H9 (cell line): ENCODE results near the gene APRT. TPM values are rescaled to one million over a fixed set of nuclear protein-coding genes. Genes with fewer than 3 reads are reported as not detected.

Source experiments
- DNase-seq: peaks from one replicate; pipeline ENCODE4 v3.0.0-alpha.2; 2017
- H2AFZ ChIP-seq: one replicate; pipeline ENCODE4 v1.6.1; 2013; ENCODE audit warnings: mild to moderate bottlenecking, low read length, control low read depth, moderate library complexity
- H2AK5ac ChIP-seq: 2 replicates; pipeline ENCODE4 v1.6.1; 2013; ENCODE audit warnings: low read length, control low read depth, mixed read lengths; ENCODE audit not compliant: insufficient read length
- H2BK120ac ChIP-seq: one replicate; pipeline ENCODE4 v1.6.1; 2013; ENCODE audit warnings: low read depth, mild to moderate bottlenecking, low read length, control low read depth, inconsistent platforms; ENCODE audit not compliant: poor library complexity, severe bottlenecking
- H2BK12ac ChIP-seq: 2 replicates; pipeline ENCODE4 v1.6.1; 2013; ENCODE audit warnings: low read length, control low read depth, mixed read lengths, low read depth; ENCODE audit not compliant: insufficient read length
- H2BK15ac ChIP-seq: 2 replicates; pipeline ENCODE4 v1.6.1; 2013; ENCODE audit warnings: low read depth, low read length, control low read depth
- H2BK20ac ChIP-seq: one replicate; pipeline ENCODE4 v1.6.1; 2013; ENCODE audit warnings: low read depth, mild to moderate bottlenecking, low read length, control low read depth, inconsistent platforms; ENCODE audit not compliant: poor library complexity, severe bottlenecking
- H2BK5ac ChIP-seq: 2 replicates; pipeline ENCODE4 v1.6.1; 2013; ENCODE audit warnings: low read length, control low read depth, mixed read lengths; ENCODE audit not compliant: insufficient read length
- H3K14ac ChIP-seq: 2 replicates; pipeline ENCODE4 v1.6.1; 2013; ENCODE audit warnings: low read length, control low read depth; ENCODE audit not compliant: insufficient read depth
- H3K18ac ChIP-seq: 2 replicates; pipeline ENCODE4 v1.6.1; 2013; ENCODE audit warnings: low read depth, mild to moderate bottlenecking, mixed read lengths, low read length, control low read depth; ENCODE audit not compliant: insufficient read length
- H3K23ac ChIP-seq: 2 replicates; pipeline ENCODE4 v1.6.1; 2013; ENCODE audit warnings: low read length, control low read depth, mixed read lengths, low read depth; ENCODE audit not compliant: insufficient read length
- H3K23me2 ChIP-seq: 2 replicates; pipeline ENCODE4 v1.6.1; 2013; ENCODE audit warnings: low read depth, mild to moderate bottlenecking, mixed read lengths, low read length, control low read depth; ENCODE audit not compliant: insufficient read length, poor library complexity, severe bottlenecking
- H3K27ac ChIP-seq: 2 replicates; pipeline ENCODE4 v1.5.1; 2013; ENCODE audit warnings: low read length, control low read depth, mixed read lengths, low read depth; ENCODE audit not compliant: insufficient read length
- H3K27me3 ChIP-seq: 2 replicates; pipeline ENCODE4 v1.6.1; 2013; ENCODE audit warnings: low read length, control low read depth, inconsistent platforms; ENCODE audit not compliant: insufficient read depth
- H3K4ac ChIP-seq: 2 replicates; pipeline ENCODE4 v1.6.1; 2013; ENCODE audit warnings: low read depth, mild to moderate bottlenecking, control low read depth, inconsistent platforms, low read length, moderate library complexity
- H3K4me1 ChIP-seq: 2 replicates; pipeline ENCODE4 v1.6.1; 2013; ENCODE audit warnings: low read length, control low read depth, inconsistent platforms; ENCODE audit not compliant: insufficient read depth
- H3K4me2 ChIP-seq: 2 replicates; pipeline ENCODE4 v1.6.1; 2013; ENCODE audit warnings: low read length, control low read depth, mixed read lengths; ENCODE audit not compliant: insufficient read length, insufficient read depth
- H3K56ac ChIP-seq: 2 replicates; pipeline ENCODE4 v1.6.1; 2013; ENCODE audit warnings: low read depth, mild to moderate bottlenecking, mixed read lengths, low read length, control low read depth; ENCODE audit not compliant: insufficient read length
- H3K79me1 ChIP-seq: 2 replicates; pipeline ENCODE4 v1.6.1; 2013; ENCODE audit warnings: low read depth, mild to moderate bottlenecking, moderate library complexity, low read length, control low read depth, inconsistent platforms; ENCODE audit not compliant: insufficient read depth, poor library complexity, severe bottlenecking
- H3K79me2 ChIP-seq: 2 replicates; pipeline ENCODE4 v1.6.1; 2013; ENCODE audit warnings: low read length, control low read depth, inconsistent platforms; ENCODE audit not compliant: insufficient read depth
- H3K9ac ChIP-seq: 2 replicates; pipeline ENCODE4 v1.6.1; 2013; ENCODE audit warnings: low read length, control low read depth, mixed read lengths; ENCODE audit not compliant: insufficient read length; ENCODE audit errors: extremely low read depth
- H3K9me3 ChIP-seq: one replicate; pipeline ENCODE4 v1.6.1; 2013; ENCODE audit warnings: low read depth, low read length, inconsistent platforms; ENCODE audit not compliant: control insufficient read depth
- H3T11ph ChIP-seq: one replicate; pipeline ENCODE4 v1.6.1; 2013; ENCODE audit warnings: mild to moderate bottlenecking, low read length, control low read depth, inconsistent platforms
- H4K20me1 ChIP-seq: one replicate; pipeline ENCODE4 v1.6.1; 2013; ENCODE audit not compliant: control insufficient read depth, insufficient read length, insufficient read depth
- H4K5ac ChIP-seq: 2 replicates; pipeline ENCODE4 v1.6.1; 2013; ENCODE audit warnings: low read depth, mild to moderate bottlenecking, mixed read lengths, low read length, control low read depth; ENCODE audit not compliant: insufficient read length
- H4K8ac ChIP-seq: replicated peaks from 2 replicates; pipeline ENCODE4 v1.6.1; 2013; ENCODE audit warnings: low read length, control low read depth, mixed read lengths, low read depth; ENCODE audit not compliant: insufficient read length
- H4K91ac ChIP-seq: 2 replicates; pipeline ENCODE4 v1.6.1; 2013; ENCODE audit warnings: low read depth, mild to moderate bottlenecking, moderate library complexity, mixed read lengths, low read length, control low read depth; ENCODE audit not compliant: insufficient read length
- H3K27ac Mint-ChIP-seq, 3 experiments: 2 replicates in 2 of 3; 3 replicates in 1 of 3; pipeline ENCODE4 v1.8.0; 2020 to 2021; ENCODE audit warnings: mixed read lengths in 3 of 3, mild to moderate bottlenecking in 1 of 3, moderate library complexity in 1 of 3
- H3K27me3 Mint-ChIP-seq: 2 replicates; pipeline ENCODE4 v1.8.0; 2021; ENCODE audit warnings: low read depth, mild to moderate bottlenecking, moderate library complexity, mixed read lengths
- H3K36me3 Mint-ChIP-seq, 3 experiments: 2 replicates in 2 of 3; 3 replicates in 1 of 3; pipeline ENCODE4 v1.8.0; 2020 to 2021; ENCODE audit warnings: low read depth in 3 of 3, mixed read lengths in 3 of 3; ENCODE audit not compliant: insufficient read depth in 1 of 3
- H3K4me1 Mint-ChIP-seq, 2 experiments: 2 replicates each; pipeline ENCODE4 v1.8.0; 2020; ENCODE audit warnings: mixed read lengths in 2 of 2
- H3K4me3 Mint-ChIP-seq, 2 experiments: 2 replicates in 1 of 2; 3 replicates in 1 of 2; pipeline ENCODE4 v1.8.0; 2020 to 2021; ENCODE audit warnings: mild to moderate bottlenecking in 2 of 2, mixed read lengths in 2 of 2, moderate library complexity in 1 of 2
- H3K9me3 Mint-ChIP-seq, 2 experiments: 2 replicates in 1 of 2; 3 replicates in 1 of 2; pipeline ENCODE4 v1.8.0; 2020; ENCODE audit warnings: mild to moderate bottlenecking in 2 of 2, mixed read lengths in 2 of 2, moderate library complexity in 1 of 2
- WGBS: extraction: QIAGEN DNeasy Blood & Tissue Kit; methylation state at CpG from one replicate; pipeline ENCODE4 v1.1.7; 2013; ENCODE audit warnings: missing lambda C conversion rate, low lambda C conversion rate, mixed read lengths; ENCODE audit not compliant: insufficient read length; ENCODE audit errors: extremely low coverage; 5-methylcytosine and 5-hydroxymethylcytosine counted together
- total RNA-seq: library from RNA; stranded (reverse); gene quantifications from 2 replicates; pipeline ENCODE4 v1.2.1, GENCODE V29; 2021
- TF ChIP-seq, protein P1 (sequence below): fragments of 200-600 bp; sonication (generic); conservative IDR thresholded peaks from 3 replicates; pipeline ENCODE4 v1.8.0; 2021; ENCODE audit warnings: antibody characterized with exemption, mild to moderate bottlenecking

APRT gene
- total RNA-seq, 1 experiment from 2014 or later = 246 TPM

DNA sequence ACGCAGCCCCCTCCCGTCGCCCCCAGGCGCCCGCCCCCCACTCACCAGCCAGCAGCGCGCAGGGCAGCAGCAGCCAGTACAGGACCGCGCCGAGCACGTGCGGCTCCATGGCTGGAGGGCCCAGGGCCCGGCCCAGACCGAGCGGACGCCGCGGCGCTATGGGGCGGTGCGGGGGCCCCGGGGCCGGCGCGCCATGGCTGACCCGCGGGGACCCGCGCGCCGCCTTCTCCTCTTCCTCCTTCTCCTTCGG lies 26.9 kb downstream of the APRT start:
- Histone ChIP-seq H4K5ac (no peak overlapping the region), H2AK5ac (no peak overlapping the region), H3K9ac (no peak overlapping the region), H2BK5ac (no peak overlapping the region), H3K56ac (no peak overlapping the region), H4K20me1 (peaks cover 2% of the 10 kb centered on the region), H3K27me3 (no peaks in the 10 kb centered on the region), H3K4me2 (no peak overlapping the region), H3T11ph (no peak overlapping the region), H3K79me1 (no peaks in the 10 kb centered on the region), H2BK12ac (no peak overlapping the region), H4K8ac (no peak overlapping the region), H3K14ac (peak overlapping the region; percentile 47; the same call in 1 of the 2 replicates), H2BK20ac (no peak overlapping the region), H3K79me2 (peaks cover 4% of the 10 kb centered on the region; the same call in 1 of the 2 replicates), H3K4me1 (no peaks in the 10 kb centered on the region), H3K23ac (no peak overlapping the region), H3K4ac (no peak overlapping the region), H3K27ac (no peak overlapping the region), H3K18ac (no peak overlapping the region), H3K23me2 (peaks cover 10% of the 10 kb centered on the region), H3K9me3 (no peaks in the 10 kb centered on the region), H2BK120ac (no peak overlapping the region), H4K91ac (no peak overlapping the region), H2BK15ac (no peak overlapping the region), H2AFZ (no peak overlapping the region)
- Mint-ChIP-seq H3K27ac (no peak overlapping the region), H3K9me3 (no peaks in the 10 kb centered on the region), H3K4me1 (peaks cover 18 to 19% of the 10 kb centered on the region in 2 experiments), H3K27me3 (peaks cover 6% of the 10 kb centered on the region; the same call in 1 of the 2 replicates), H3K4me3 (peak overlapping the region in 1 of 2 experiments; percentile 73; a peak in 3 of 5 replicates), H3K36me3 (no peaks in the 10 kb centered on the region)
- TF ChIP-seq, protein P1, sequence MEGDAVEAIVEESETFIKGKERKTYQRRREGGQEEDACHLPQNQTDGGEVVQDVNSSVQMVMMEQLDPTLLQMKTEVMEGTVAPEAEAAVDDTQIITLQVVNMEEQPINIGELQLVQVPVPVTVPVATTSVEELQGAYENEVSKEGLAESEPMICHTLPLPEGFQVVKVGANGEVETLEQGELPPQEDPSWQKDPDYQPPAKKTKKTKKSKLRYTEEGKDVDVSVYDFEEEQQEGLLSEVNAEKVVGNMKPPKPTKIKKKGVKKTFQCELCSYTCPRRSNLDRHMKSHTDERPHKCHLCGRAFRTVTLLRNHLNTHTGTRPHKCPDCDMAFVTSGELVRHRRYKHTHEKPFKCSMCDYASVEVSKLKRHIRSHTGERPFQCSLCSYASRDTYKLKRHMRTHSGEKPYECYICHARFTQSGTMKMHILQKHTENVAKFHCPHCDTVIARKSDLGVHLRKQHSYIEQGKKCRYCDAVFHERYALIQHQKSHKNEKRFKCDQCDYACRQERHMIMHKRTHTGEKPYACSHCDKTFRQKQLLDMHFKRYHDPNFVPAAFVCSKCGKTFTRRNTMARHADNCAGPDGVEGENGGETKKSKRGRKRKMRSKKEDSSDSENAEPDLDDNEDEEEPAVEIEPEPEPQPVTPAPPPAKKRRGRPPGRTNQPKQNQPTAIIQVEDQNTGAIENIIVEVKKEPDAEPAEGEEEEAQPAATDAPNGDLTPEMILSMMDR = no peak
- WGBS = no CpG with 5 or more reads among the region's 32 CpGs
- DNase-seq = no peak
